Measurements from ENCODE around the gene PIP4K2A. TPM values are rescaled to one million over a fixed set of nuclear protein-coding genes. Genes with fewer than 3 reads are reported as not detected.

PIP4K2A gene
- total and polyA plus RNA-seq, 2 of the 13 experiments (the other 11 are each of a cell fraction or from before 2014, with no cell fraction given) = 9.1 to 22.6 TPM

DNA sequence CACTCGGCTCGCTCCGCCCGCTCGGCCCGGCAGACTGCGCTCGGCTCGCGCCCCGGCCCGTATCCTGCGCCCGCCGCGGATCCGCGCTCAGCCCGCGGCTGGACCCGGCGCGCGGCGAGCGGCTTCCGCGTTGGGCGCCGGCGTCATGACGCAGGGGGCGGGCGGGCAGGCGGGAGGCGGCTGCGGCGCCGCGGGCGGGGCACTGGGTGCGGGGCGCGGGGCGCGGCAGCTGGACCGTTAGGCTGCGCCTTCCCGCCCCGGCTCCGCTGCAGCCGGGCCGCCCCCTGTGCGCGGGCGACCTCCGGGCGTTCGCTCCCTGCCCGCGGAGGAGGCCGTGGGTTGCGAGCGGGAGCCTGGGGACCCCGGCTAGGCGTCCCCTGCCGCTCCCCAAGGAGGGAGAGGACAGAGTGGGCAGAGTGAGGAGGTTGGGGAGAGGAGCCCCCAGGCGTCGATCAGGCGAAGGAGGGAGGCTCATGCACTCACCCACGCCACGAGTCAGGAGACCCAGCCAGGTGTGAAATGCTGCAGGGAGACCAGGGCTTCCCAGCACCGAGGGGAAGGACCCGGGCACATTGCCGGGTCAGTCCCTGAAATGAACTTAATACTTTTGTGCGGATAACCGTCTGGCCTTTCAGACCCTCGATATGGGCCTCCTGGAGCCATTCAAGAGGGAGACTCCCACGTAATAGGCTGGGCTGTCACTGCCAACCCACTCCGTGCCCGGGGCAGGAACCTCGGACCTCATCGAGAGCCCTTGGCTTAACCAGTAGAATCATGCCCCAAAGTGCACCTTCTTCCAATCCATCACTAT, at the start of gene PIP4K2A (continued):
- TF ChIP-seq, protein P1, sequence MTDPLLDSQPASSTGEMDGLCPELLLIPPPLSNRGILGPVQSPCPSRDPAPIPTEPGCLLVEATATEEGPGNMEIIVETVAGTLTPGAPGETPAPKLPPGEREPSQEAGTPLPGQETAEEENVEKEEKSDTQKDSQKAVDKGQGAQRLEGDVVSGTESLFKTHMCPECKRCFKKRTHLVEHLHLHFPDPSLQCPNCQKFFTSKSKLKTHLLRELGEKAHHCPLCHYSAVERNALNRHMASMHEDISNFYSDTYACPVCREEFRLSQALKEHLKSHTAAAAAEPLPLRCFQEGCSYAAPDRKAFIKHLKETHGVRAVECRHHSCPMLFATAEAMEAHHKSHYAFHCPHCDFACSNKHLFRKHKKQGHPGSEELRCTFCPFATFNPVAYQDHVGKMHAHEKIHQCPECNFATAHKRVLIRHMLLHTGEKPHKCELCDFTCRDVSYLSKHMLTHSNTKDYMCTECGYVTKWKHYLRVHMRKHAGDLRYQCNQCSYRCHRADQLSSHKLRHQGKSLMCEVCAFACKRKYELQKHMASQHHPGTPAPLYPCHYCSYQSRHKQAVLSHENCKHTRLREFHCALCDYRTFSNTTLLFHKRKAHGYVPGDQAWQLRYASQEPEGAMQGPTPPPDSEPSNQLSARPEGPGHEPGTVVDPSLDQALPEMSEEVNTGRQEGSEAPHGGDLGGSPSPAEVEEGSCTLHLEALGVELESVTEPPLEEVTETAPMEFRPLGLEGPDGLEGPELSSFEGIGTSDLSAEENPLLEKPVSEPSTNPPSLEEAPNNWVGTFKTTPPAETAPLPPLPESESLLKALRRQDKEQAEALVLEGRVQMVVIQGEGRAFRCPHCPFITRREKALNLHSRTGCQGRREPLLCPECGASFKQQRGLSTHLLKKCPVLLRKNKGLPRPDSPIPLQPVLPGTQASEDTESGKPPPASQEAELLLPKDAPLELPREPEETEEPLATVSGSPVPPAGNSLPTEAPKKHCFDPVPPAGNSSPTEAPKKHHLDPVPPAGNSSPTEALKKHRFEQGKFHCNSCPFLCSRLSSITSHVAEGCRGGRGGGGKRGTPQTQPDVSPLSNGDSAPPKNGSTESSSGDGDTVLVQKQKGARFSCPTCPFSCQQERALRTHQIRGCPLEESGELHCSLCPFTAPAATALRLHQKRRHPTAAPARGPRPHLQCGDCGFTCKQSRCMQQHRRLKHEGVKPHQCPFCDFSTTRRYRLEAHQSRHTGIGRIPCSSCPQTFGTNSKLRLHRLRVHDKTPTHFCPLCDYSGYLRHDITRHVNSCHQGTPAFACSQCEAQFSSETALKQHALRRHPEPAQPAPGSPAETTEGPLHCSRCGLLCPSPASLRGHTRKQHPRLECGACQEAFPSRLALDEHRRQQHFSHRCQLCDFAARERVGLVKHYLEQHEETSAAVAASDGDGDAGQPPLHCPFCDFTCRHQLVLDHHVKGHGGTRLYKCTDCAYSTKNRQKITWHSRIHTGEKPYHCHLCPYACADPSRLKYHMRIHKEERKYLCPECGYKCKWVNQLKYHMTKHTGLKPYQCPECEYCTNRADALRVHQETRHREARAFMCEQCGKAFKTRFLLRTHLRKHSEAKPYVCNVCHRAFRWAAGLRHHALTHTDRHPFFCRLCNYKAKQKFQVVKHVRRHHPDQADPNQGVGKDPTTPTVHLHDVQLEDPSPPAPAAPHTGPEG (CRISPR knock-in tag; IDR thresholded peaks at IDR 0.05) = no peak
- TF ChIP-seq, protein P2, sequence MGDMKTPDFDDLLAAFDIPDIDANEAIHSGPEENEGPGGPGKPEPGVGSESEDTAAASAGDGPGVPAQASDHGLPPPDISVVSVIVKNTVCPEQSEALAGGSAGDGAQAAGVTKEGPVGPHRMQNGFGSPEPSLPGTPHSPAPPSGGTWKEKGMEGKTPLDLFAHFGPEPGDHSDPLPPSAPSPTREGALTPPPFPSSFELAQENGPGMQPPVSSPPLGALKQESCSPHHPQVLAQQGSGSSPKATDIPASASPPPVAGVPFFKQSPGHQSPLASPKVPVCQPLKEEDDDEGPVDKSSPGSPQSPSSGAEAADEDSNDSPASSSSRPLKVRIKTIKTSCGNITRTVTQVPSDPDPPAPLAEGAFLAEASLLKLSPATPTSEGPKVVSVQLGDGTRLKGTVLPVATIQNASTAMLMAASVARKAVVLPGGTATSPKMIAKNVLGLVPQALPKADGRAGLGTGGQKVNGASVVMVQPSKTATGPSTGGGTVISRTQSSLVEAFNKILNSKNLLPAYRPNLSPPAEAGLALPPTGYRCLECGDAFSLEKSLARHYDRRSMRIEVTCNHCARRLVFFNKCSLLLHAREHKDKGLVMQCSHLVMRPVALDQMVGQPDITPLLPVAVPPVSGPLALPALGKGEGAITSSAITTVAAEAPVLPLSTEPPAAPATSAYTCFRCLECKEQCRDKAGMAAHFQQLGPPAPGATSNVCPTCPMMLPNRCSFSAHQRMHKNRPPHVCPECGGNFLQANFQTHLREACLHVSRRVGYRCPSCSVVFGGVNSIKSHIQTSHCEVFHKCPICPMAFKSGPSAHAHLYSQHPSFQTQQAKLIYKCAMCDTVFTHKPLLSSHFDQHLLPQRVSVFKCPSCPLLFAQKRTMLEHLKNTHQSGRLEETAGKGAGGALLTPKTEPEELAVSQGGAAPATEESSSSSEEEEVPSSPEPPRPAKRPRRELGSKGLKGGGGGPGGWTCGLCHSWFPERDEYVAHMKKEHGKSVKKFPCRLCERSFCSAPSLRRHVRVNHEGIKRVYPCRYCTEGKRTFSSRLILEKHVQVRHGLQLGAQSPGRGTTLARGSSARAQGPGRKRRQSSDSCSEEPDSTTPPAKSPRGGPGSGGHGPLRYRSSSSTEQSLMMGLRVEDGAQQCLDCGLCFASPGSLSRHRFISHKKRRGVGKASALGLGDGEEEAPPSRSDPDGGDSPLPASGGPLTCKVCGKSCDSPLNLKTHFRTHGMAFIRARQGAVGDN (CRISPR knock-in tag; IDR thresholded peaks at IDR 0.05) = peak; percentile 73
- TF ChIP-seq ZNF775 (CRISPR knock-in tag; IDR thresholded peaks at IDR 0.05; ENCODE audit: borderline replicate concordance) (no peak), ARNTL (CRISPR knock-in tag; IDR thresholded peaks at IDR 0.05) (no peak), ZNF510 (CRISPR knock-in tag; IDR thresholded peaks at IDR 0.05; ENCODE audit: low read depth) (no peak)
- TF ChIP-seq, protein P3, sequence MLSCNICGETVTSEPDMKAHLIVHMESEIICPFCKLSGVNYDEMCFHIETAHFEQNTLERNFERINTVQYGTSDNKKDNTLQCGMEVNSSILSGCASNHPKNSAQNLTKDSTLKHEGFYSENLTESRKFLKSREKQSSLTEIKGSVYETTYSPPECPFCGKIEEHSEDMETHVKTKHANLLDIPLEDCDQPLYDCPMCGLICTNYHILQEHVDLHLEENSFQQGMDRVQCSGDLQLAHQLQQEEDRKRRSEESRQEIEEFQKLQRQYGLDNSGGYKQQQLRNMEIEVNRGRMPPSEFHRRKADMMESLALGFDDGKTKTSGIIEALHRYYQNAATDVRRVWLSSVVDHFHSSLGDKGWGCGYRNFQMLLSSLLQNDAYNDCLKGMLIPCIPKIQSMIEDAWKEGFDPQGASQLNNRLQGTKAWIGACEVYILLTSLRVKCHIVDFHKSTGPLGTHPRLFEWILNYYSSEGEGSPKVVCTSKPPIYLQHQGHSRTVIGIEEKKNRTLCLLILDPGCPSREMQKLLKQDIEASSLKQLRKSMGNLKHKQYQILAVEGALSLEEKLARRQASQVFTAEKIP (CRISPR knock-in tag; IDR thresholded peaks at IDR 0.05; ENCODE audit: borderline replicate concordance) = no peak
- TF ChIP-seq, protein P4, sequence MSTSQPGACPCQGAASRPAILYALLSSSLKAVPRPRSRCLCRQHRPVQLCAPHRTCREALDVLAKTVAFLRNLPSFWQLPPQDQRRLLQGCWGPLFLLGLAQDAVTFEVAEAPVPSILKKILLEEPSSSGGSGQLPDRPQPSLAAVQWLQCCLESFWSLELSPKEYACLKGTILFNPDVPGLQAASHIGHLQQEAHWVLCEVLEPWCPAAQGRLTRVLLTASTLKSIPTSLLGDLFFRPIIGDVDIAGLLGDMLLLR (CRISPR knock-in tag; IDR thresholded peaks at IDR 0.05) = no peak
